K562 (cell line): ENCODE results near the gene RIC3. TPM values are rescaled to one million over a fixed set of nuclear protein-coding genes. Genes with fewer than 3 reads are reported as not detected.

Source experiments
- CCNT2 ChIP-seq: IDR thresholded peaks from 2 replicates; pipeline ENCODE4 v1.6.1; 2011; ENCODE audit warnings: borderline replicate concordance, low read depth, mild to moderate bottlenecking, moderate library complexity, mixed read lengths, low read length; ENCODE audit not compliant: insufficient read length; ENCODE audit errors: extremely low read depth
- POLR2B ChIP-seq: fragments of 450-650 bp; IDR thresholded peaks from 2 replicates; pipeline ENCODE4 v1.6.1; 2018; ENCODE audit warnings: low read depth; ENCODE audit not compliant: partially characterized antibody
- PTBP1 ChIP-seq: fragments of 200-400 bp; formaldehyde crosslinking; IDR thresholded peaks from 2 replicates; pipeline ENCODE4 v1.6.1; 2017; ENCODE audit warnings: low read depth, low read length
- SAP30 ChIP-seq: fragments of 200-600 bp; sonication (generic); IDR thresholded peaks from 2 replicates; pipeline ENCODE4 v1.6.1; 2012; ENCODE audit warnings: borderline replicate concordance, low read depth, mild to moderate bottlenecking, moderate library complexity, low read length, control low read depth, inconsistent platforms; ENCODE audit not compliant: insufficient read depth, poor library complexity, severe bottlenecking
- SMAD2 ChIP-seq: fragments of 150-350 bp; IDR thresholded peaks from 2 replicates; pipeline ENCODE4 v1.6.1; 2014; ENCODE audit warnings: low read depth, mild to moderate bottlenecking, low read length
- TRIM24 ChIP-seq, 2 experiments: fragments of 450-650 bp; IDR thresholded peaks; 2 replicates each; pipeline ENCODE4 v1.6.1; 2016
- ZNF408 ChIP-seq: fragments of 250-450 bp; sonication (Bioruptor Pico); IDR thresholded peaks from 2 replicates; pipeline ENCODE4 v1.4.0; 2020; ENCODE audit warnings: low read depth, mild to moderate bottlenecking, moderate library complexity
- ZNF77 ChIP-seq: fragments of 250-450 bp; sonication (Bioruptor Pico); IDR thresholded peaks from 2 replicates; pipeline ENCODE4 v1.5.0; 2020
- polyA plus RNA-seq, 8 experiments: library from polyadenylated mRNA; depleted of rRNA in 4 of 8; stranded (reverse) in 5 of 8; unstranded in 3 of 8; fragments of >200 nt; fragmentation: Nextera tagmentation in 2 of 8; fragmentation: Illumina TruSeq in 1 of 8; extraction: Ambion mirVana in 2 of 8; extraction: Trizol in 1 of 8; gene quantifications; 2 replicates each; pipeline versions ENCODE4 v1.2.1 to v1.2.3, GENCODE V29; 2011 to 2014; ENCODE audit warnings: inconsistent platforms in 1 of 8, missing spikeins in 1 of 8
- total RNA-seq, 7 experiments: library from RNA; depleted of rRNA in 6 of 7; stranded (reverse); fragments of >200 nt in 6 of 7; fragmentation: Illumina TruSeq in 2 of 7; extraction: Trizol in 2 of 7; gene quantifications; 2 replicates each; pipeline versions ENCODE4 v1.2.1 to v1.2.3, GENCODE V29; 2011 to 2021; ENCODE audit warnings: low replicate concordance in 1 of 7
- TF ChIP-seq, protein P1 (sequence below): sonication (generic); formaldehyde crosslinking; IDR thresholded peaks from 2 replicates; pipeline ENCODE4 v1.8.0; 2022; ENCODE audit warnings: mild to moderate bottlenecking, missing genetic modification reagents, borderline replicate concordance
- TF ChIP-seq, protein P2 (sequence below): fragments of 450-650 bp; IDR thresholded peaks from 2 replicates; pipeline ENCODE4 v1.6.1; 2016; ENCODE audit warnings: antibody characterized with exemption
- TF ChIP-seq, protein P3 (sequence below): fragments of 250-450 bp; sonication (Bioruptor Pico); IDR thresholded peaks from 2 replicates; pipeline ENCODE4 v1.8.0; 2022; ENCODE audit warnings: moderate library complexity, mild to moderate bottlenecking, inconsistent platforms

The RIC3 gene
- total and polyA plus RNA-seq, 9 of the 15 experiments (the other 6 are each of a cell fraction or from before 2014, with no cell fraction given) = 0.03 to 0.16 (median 0.05) TPM; not detected in 4

DNA sequence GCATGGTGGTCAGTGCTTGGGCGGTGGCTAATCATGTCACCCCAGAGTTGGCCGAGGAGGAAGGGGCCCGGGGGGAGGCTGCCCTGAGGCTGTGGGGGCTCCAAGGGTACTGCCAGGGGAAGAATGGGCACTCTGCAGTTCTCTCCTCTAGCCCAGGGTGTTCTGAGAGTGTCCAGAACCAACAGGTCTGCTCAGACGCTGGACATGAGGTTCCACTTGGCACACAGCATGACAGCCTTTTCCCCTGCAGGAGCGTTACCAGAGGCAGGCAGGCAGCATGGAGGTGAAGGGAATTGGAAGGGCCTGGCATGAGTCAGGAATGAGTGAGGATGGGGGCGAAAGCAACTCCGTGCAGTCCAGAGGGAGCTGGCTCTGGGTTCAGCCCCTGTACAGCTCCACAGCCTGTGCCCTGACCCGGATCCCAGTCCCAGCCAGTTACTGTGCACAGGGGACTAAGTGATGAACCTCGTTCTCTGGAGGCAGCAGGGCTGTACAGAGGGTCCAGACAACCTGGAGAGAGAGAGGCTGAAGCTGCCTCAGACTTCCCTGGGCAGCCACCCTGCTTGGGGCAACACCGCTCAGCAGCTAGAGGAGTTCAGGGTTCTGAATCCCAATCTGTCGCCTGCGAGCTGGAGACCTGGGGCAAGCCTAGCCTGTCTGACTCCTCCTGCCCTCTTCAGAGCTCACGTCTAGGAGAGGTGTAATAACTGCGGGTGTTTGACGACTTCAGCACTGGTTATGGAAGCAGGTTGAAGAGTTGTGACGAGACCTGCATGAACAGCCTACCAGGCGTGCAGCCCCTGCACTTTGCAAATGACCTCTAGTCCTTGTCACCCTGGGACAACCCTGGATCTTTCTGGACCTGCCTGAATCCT, 102.6 kb downstream of the RIC3 start (continued):
- TF ChIP-seq SAP30 = no peak
- TF ChIP-seq ZNF77 = no peak
- TF ChIP-seq TRIM24 (IDR thresholded peaks at IDR 0.05) = no peak
- no peak for TF ChIP-seq ZNF408 (CRISPR knock-in tag)
- TF ChIP-seq SMAD2 = no peak
- no peak for TF ChIP-seq CCNT2
- no peak for TF ChIP-seq POLR2B
- TF ChIP-seq, protein P1, sequence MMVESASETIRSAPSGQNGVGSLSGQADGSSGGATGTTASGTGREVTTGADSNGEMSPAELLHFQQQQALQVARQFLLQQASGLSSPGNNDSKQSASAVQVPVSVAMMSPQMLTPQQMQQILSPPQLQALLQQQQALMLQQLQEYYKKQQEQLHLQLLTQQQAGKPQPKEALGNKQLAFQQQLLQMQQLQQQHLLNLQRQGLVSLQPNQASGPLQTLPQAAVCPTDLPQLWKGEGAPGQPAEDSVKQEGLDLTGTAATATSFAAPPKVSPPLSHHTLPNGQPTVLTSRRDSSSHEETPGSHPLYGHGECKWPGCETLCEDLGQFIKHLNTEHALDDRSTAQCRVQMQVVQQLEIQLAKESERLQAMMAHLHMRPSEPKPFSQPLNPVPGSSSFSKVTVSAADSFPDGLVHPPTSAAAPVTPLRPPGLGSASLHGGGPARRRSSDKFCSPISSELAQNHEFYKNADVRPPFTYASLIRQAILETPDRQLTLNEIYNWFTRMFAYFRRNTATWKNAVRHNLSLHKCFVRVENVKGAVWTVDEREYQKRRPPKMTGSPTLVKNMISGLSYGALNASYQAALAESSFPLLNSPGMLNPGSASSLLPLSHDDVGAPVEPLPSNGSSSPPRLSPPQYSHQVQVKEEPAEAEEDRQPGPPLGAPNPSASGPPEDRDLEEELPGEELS = no peak
- TF ChIP-seq, protein P2, sequence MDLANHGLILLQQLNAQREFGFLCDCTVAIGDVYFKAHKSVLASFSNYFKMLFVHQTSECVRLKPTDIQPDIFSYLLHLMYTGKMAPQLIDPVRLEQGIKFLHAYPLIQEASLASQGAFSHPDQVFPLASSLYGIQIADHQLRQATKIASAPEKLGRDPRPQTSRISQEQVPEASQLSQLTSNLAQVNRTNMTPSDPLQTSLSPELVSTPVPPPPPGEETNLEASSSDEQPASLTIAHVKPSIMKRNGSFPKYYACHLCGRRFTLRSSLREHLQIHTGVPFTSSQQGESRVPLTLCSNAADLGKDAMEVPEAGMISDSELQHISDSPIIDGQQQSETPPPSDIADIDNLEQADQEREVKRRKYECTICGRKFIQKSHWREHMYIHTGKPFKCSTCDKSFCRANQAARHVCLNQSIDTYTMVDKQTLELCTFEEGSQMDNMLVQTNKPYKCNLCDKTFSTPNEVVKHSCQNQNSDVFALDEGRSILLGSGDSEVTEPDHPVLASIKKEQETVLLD = no peak
- no peak for TF ChIP-seq PTBP1
- TF ChIP-seq, protein P3, sequence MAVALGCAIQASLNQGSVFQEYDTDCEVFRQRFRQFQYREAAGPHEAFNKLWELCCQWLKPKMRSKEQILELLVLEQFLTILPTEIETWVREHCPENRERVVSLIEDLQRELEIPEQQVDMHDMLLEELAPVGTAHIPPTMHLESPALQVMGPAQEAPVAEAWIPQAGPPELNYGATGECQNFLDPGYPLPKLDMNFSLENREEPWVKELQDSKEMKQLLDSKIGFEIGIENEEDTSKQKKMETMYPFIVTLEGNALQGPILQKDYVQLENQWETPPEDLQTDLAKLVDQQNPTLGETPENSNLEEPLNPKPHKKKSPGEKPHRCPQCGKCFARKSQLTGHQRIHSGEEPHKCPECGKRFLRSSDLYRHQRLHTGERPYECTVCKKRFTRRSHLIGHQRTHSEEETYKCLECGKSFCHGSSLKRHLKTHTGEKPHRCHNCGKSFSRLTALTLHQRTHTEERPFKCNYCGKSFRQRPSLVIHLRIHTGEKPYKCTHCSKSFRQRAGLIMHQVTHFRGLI (CRISPR knock-in tag) = no peak
- TF ChIP-seq, all 486 proteins: peak for 0
